OCI-LY7 (cell line): ENCODE data around the gene TP53INP2. TPM values are rescaled to one million over a fixed set of nuclear protein-coding genes. Genes with fewer than 3 reads are reported as not detected.

ENCODE experiments used
- BruUV-seq: library from RNA; stranded (reverse); fragments of 400-500 nt; replicated peaks from 2 replicates; lab custom pipeline; 2021; lab: Mats Ljungman, UMichigan
- CTCF ChIA-PET: fragments of 300-600 bp; sonication (Branson Sonifier 250); formaldehyde crosslinking; loops from one replicate; lab custom pipeline; 2022; ENCODE audit warnings: antibody characterized with exemption; ENCODE audit not compliant: unreplicated experiment; lab: Charles Lee
- POLR2A ChIA-PET: fragments of 300-600 bp; sonication (Branson Sonifier 250); formaldehyde crosslinking; loops from one replicate; lab custom pipeline; 2022; ENCODE audit warnings: antibody characterized with exemption; lab: Charles Lee
- DNase-seq: peaks from one replicate; pipeline ENCODE4 v3.0.0-alpha.2; 2015; ENCODE audit warnings: low spot score
- H2AFZ ChIP-seq: fragments of 200-600 bp; sonication (generic), shearing (Covaris generic); 2 replicates; pipeline ENCODE4 v1.6.1; 2014; ENCODE audit warnings: mild to moderate bottlenecking, antibody characterized with exemption, low read length, moderate library complexity
- H3K27ac ChIP-seq: fragments of 200-600 bp; sonication (generic); 2 replicates; pipeline ENCODE4 v1.5.1; 2014; ENCODE audit warnings: mixed run types, low read depth, mild to moderate bottlenecking, moderate library complexity, low read length, inconsistent platforms; ENCODE audit not compliant: poor library complexity, severe bottlenecking
- H3K36me3 ChIP-seq: fragments of 200-600 bp; sonication (generic); 2 replicates; pipeline ENCODE4 v1.6.1; 2014; ENCODE audit warnings: mild to moderate bottlenecking, antibody characterized with exemption, low read length, moderate library complexity, mixed read lengths; ENCODE audit not compliant: insufficient read depth
- H3K4me1 ChIP-seq: fragments of 200-600 bp; sonication (generic); 2 replicates; pipeline ENCODE4 v1.5.1; 2014; ENCODE audit warnings: mild to moderate bottlenecking, low read length; ENCODE audit not compliant: insufficient read depth, poor library complexity, severe bottlenecking
- H3K4me2 ChIP-seq: fragments of 200-600 bp; sonication (generic); 2 replicates; pipeline ENCODE4 v1.6.1; 2014; ENCODE audit warnings: mild to moderate bottlenecking, low read length
- H3K4me3 ChIP-seq: fragments of 200-600 bp; sonication (generic); 2 replicates; pipeline ENCODE4 v1.5.1; 2014; ENCODE audit warnings: mild to moderate bottlenecking, low read depth, low read length; ENCODE audit not compliant: poor library complexity, severe bottlenecking
- H3K79me2 ChIP-seq: fragments of 200-600 bp; sonication (generic); 2 replicates; pipeline ENCODE4 v1.6.1; 2016; ENCODE audit warnings: low read depth, mild to moderate bottlenecking, low read length, moderate library complexity, mixed read lengths; ENCODE audit not compliant: insufficient read depth
- H3K9me2 ChIP-seq: fragments of 200-600 bp; sonication (generic); 2 replicates; pipeline ENCODE4 v1.6.1; 2016; ENCODE audit warnings: mild to moderate bottlenecking, low read length, mixed read lengths; ENCODE audit not compliant: insufficient read depth
- H3K9me3 ChIP-seq: fragments of 200-600 bp; sonication (generic); 2 replicates; pipeline ENCODE4 v1.6.1; 2014; ENCODE audit warnings: mild to moderate bottlenecking, mixed run types, low read length, mixed read lengths
- H4K20me1 ChIP-seq: fragments of 200-600 bp; sonication (generic); 2 replicates; pipeline ENCODE4 v1.6.1; 2014; ENCODE audit warnings: mild to moderate bottlenecking, antibody characterized with exemption, low read length, moderate library complexity, mixed read lengths; ENCODE audit not compliant: insufficient read depth
- EZH2phosphoT487 ChIP-seq: fragments of 200-600 bp; sonication (generic); IDR thresholded peaks from 2 replicates; pipeline ENCODE4 v1.6.1; 2018; ENCODE audit warnings: low read depth, borderline replicate concordance, mild to moderate bottlenecking, mixed run types, antibody characterized with exemption, low read length, moderate library complexity, mixed read lengths
- intact Hi-C: fragments of 100-400 bp; cut with micrococcal nuclease; formaldehyde crosslinking; loops from one replicate; pipeline ENCODE4 v1.10.0; 2022; ENCODE audit not compliant: unreplicated experiment
- total RNA-seq, 2 experiments: library from RNA; depleted of rRNA in 1 of 2; stranded (reverse); fragments of >200 nt in 1 of 2; shearing (Covaris generic) in 1 of 2; gene quantifications; 2 replicates each; pipeline ENCODE4 v1.2.3, GENCODE V29; 2014 to 2022
- TF ChIP-seq, protein P1 (sequence below): fragments of 200-600 bp; sonication (generic); conservative IDR thresholded peaks from 2 replicates; pipeline ENCODE4 v1.5.1; 2014; ENCODE audit warnings: mild to moderate bottlenecking, antibody characterized with exemption, low read length, moderate library complexity, mixed read lengths

TP53INP2 gene
- total RNA-seq, 2 experiments from 2014 or later = 0.73 to 7.9 TPM

DNA sequence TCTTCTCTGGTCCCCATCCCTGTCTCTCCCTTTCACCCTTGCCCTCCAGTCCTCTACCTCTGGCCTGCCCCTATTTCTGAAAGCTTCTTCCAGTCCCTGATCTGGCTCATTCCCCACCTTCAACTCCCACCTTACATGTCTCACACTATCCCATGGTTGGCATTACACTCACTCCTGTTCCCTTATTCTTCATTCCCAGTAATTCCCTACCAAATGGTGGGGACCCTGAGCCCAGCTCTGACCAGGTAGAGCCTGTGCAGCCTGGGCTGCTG is 6.4 kb downstream of the TP53INP2 start:
- peaks cover 9% of the 10 kb centered on the region for H3K4me1 ChIP-seq
- H3K27ac ChIP-seq = no peak overlapping the region
- intact Hi-C loops = no loop called here
- CTCF ChIA-PET = no interaction called here
- peak overlapping the region; percentile 85; the same call in 1 of the 2 replicates for H3K4me2 ChIP-seq
- POLR2A ChIA-PET = no interaction called here
- H3K9me3 ChIP-seq = no peaks in the 10 kb centered on the region
- no peaks in the 10 kb centered on the region for H3K79me2 ChIP-seq
- H3K36me3 ChIP-seq = no peaks in the 10 kb centered on the region
- H4K20me1 ChIP-seq = no peaks in the 10 kb centered on the region
- no peak overlapping the region for H3K4me3 ChIP-seq
- no peak for DNase-seq
- BruUV-seq = no TSS peak
- TF ChIP-seq, protein P1, sequence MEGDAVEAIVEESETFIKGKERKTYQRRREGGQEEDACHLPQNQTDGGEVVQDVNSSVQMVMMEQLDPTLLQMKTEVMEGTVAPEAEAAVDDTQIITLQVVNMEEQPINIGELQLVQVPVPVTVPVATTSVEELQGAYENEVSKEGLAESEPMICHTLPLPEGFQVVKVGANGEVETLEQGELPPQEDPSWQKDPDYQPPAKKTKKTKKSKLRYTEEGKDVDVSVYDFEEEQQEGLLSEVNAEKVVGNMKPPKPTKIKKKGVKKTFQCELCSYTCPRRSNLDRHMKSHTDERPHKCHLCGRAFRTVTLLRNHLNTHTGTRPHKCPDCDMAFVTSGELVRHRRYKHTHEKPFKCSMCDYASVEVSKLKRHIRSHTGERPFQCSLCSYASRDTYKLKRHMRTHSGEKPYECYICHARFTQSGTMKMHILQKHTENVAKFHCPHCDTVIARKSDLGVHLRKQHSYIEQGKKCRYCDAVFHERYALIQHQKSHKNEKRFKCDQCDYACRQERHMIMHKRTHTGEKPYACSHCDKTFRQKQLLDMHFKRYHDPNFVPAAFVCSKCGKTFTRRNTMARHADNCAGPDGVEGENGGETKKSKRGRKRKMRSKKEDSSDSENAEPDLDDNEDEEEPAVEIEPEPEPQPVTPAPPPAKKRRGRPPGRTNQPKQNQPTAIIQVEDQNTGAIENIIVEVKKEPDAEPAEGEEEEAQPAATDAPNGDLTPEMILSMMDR = no peak
- TF ChIP-seq EZH2phosphoT487 = no peak
- no peaks in the 10 kb centered on the region for H3K9me2 ChIP-seq
- H2AFZ ChIP-seq = no peak overlapping the region

DNA sequence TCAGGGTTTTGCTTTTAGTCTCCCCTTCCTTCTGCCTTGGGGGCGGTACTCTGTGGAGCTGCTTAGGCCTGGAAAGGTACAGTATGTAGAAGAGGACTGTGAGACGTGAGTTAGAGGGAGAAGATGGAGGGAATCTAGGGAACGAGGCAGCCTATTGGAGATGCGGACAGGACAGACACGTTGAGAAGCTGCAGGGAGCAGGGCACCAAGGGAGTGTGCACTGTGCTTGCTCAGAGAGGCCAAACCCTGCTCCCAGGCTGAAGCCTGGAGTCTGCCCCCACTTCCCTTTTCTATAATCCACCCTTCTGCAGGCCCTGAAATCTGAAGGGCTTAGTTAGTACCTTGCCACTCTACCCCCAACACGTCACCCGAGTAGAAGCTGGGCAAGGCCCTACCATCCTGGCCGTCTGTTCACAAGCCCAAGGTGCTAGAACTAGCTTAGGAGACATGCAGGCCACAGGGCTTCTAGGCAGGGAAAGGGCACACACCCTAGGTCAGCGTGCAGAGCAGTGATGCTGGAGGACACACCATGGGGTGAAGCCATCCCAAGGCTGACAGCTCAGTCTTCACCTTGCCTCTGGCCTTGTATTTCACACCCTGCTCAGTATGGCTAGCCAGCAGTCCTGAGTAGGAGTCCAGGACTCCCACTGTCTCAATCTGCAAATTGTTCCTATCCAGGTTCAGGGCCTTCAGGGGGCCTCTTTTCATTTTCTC is 6.9 kb downstream of the TP53INP2 start:
- Histone ChIP-seq H3K27ac (no peak overlapping the region), H3K9me2 (no peaks in the 10 kb centered on the region), H3K4me2 (no peak overlapping the region), H2AFZ (no peak overlapping the region), H3K4me3 (no peak overlapping the region), H3K79me2 (no peaks in the 10 kb centered on the region), H3K4me1 (peaks cover 6% of the 10 kb centered on the region), H3K36me3 (no peaks in the 10 kb centered on the region), H3K9me3 (no peaks in the 10 kb centered on the region), H4K20me1 (no peaks in the 10 kb centered on the region)
- ChIA-PET CTCF (no interaction called here), POLR2A (no interaction called here)
- no peak for TF ChIP-seq EZH2phosphoT487
- TF ChIP-seq, protein P1 = no peak
- BruUV-seq = no TSS peak
- no peak for DNase-seq
- intact Hi-C loops = no loop called here

DNA sequence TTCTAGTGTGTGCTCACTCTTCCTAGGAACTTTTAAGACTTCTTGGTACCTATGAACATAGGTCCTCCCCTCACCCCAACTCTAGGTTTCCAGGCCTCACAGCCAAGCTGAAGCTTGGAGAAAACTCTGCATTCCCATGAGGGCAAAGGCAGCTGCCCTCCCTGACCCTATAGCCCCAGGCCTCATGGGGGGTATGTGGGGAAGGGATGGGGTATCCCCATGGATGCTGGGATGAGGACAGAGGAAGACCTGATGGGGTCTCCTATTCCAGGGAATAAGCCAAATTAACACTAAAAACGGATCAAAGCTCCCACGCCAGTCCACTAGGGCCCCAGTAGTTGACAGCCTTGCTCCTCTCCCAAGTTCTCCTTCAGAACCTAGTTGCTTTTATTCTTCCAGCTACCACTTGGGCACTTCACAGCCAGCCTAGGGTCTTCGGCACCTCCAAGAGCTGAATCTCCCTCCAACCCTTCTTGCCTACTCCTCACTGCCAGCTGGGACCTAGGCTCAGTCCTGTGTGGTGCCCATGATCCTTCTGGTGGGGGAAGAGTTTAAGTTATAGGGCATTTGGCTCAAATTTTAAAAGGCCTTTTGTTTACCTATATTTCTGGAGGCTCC is 7.8 kb downstream of the TP53INP2 start:
- Histone ChIP-seq H3K4me1 (peaks cover 6% of the 10 kb centered on the region), H4K20me1 (no peaks in the 10 kb centered on the region), H3K27ac (no peak overlapping the region), H3K9me2 (no peaks in the 10 kb centered on the region), H3K9me3 (no peaks in the 10 kb centered on the region), H3K4me2 (no peak overlapping the region), H3K4me3 (no peak overlapping the region), H3K79me2 (no peaks in the 10 kb centered on the region), H3K36me3 (no peaks in the 10 kb centered on the region), H2AFZ (no peak overlapping the region)
- intact Hi-C loops = no loop called here
- BruUV-seq = no TSS peak
- POLR2A ChIA-PET = no interaction called here
- CTCF ChIA-PET = no interaction called here
- no peak for DNase-seq
- TF ChIP-seq EZH2phosphoT487 = no peak
- TF ChIP-seq, protein P1 = no peak
